ENCODE measurements around the gene DHX36.

DHX36 gene

DNA sequence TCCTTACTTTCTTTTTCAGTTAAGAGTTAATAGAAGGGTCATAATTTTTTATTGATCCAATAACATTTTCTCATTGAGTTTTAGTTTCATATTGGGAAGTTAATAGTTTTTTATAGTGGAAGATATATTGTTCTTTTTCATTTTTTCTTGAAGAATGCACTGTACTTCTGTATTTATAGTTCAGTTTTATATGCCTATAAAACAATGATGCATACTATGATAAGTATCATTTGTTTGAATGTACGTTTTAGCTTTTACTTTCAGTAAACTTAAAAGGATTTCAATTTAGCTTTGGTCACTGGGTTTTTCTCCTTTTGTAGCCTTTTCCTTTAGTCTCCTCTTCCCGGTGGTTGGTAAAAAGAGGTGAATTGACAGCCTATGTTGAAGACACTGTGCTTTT, 98.8 kb downstream of the DHX36 start:
- no peak for DNase-seq (ENCODE audit: insufficient read length, low spot score)
- no peak for FAIRE-seq

DNA sequence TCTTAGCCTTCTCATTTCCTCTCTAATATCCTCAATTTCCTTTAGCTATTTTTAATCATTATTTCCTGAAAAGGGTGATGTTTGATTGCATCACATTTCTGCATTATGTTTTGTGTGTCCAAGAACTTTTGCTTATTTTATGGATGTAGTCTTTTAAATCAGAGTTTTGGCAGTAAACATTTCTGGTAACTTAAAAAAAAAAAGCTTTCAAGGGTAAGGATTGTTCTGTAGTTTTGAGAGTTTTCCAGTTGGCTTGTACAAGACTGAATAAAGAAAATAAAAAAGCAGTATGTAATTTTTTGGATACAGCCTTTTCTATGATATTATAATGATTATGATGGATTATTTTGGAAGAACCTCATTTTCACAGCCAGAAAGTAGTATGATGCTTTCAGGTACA, 99.4 kb downstream of the DHX36 start:
- no peak for FAIRE-seq

DNA sequence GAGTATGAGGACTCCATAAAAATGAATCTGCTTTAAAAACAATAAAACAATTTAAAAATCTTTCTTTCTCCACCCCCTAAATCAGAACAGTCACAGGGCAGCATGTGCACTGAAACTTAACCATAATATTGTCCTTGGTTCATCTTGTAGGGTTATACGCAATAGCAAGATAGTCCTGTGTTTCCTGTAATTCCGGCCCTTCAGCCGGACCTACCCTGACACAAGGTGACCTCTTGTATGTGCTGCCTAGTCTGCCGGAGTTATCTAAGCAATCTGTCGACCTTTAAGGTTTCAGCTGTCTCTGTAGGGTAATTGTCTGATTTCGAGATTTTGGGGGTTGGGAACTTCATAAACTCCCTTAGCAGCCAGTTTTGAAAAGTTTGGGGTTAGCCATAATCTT, 99.9 kb downstream of the DHX36 start:
- no peak for DNase-seq (ENCODE audit: insufficient read length, low spot score)
- no peak for FAIRE-seq

More for the DNA sequence above, 99.4 kb downstream of the DHX36 start:
- no peak for DNase-seq (ENCODE audit: insufficient read length, low spot score)

DNA sequence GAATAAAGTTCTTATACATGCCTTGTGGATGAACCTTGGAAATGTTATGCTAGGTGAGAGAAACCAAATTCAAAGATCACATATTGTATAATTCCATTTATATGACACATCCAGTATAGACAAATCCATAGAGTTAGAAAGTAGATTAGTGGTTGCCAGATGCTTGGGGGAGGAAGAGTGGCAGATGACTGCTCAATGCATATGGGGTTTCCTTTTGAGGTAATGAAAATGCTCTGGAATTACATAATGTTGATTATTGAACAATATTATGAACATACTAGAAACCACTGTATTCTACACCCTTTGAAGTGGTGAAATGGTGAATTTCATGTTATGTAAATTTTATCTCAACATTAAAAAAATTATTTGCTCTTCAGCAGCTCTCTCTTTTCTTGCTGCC, 100.8 kb downstream of the DHX36 start:
- DNase-seq (ENCODE audit: insufficient read length, low spot score), result no peak
- FAIRE-seq, result no peak
